CD4-positive, alpha-beta T cell treated with Interleukin-17A for 4 hours (primary cell): Measurements from ENCODE around the gene SPATA22.
"Not testable (repeated sequence)": the region's sequence is repeated elsewhere in the genome, so short reads cannot be mapped to it uniquely, and the experiment has no call there.

Experiments used
- DNase-seq: peaks from one replicate; pipeline ENCODE4 v3.0.0-alpha.2; 2020; ENCODE audit warnings: mixed read lengths

The SPATA22 gene

DNA sequence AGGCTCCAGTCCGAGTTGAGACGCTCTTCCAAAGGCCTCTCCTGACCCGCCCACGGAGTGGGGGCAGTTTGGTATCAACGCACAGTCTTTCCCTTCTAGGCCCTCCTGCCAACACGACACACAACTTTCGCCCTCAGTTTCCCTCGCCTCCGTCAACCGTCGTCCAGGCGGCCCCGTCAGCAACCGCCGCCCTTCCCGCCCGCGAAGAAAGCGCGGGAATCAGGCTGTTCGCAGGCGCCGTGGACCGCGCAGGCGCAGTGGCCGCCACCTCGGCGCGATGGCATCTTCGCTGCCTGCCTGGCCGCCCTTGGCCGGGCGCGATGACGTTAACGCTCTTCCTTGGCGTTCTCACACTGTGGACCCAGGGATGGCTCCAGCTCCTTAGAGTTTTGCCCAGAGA, at the start of gene SPATA22:
TSS of gene SPATA22 (minus strand) at position 221 of the 400 bp plus-strand sequence. CDS start 2,494 bp downstream, outside the sequence.
- no peak for DNase-seq

- DNase-seq = not testable (repeated sequence)
These were observed 47.9 kb upstream of the SPATA22 start for GRCh38 chr17:3519472-3519871.

GRCh38 chr17:3514873-3515272, 43.3 kb upstream of the SPATA22 start:
- no peak for DNase-seq

DNA sequence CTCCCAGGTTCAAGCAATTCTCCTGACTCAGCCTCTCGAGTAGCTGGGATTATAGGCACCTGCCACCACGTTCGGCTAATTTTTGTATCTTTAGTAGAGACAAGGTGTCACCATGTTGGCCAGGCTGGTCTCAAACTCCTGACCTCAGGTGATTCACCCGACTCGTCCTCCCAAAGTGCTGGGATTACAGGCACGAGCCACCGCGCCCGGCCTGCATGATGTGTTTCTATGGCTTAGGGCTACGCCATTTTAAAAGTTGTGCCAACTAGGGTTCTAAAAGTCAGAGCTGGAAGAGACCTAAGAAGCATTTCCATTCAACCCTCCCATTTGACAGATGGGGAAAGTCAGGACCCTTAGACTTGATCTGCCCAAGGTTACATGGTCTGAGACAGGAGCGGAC, 42.5 kb upstream of the SPATA22 start:
- not testable (repeated sequence) for DNase-seq

DNA sequence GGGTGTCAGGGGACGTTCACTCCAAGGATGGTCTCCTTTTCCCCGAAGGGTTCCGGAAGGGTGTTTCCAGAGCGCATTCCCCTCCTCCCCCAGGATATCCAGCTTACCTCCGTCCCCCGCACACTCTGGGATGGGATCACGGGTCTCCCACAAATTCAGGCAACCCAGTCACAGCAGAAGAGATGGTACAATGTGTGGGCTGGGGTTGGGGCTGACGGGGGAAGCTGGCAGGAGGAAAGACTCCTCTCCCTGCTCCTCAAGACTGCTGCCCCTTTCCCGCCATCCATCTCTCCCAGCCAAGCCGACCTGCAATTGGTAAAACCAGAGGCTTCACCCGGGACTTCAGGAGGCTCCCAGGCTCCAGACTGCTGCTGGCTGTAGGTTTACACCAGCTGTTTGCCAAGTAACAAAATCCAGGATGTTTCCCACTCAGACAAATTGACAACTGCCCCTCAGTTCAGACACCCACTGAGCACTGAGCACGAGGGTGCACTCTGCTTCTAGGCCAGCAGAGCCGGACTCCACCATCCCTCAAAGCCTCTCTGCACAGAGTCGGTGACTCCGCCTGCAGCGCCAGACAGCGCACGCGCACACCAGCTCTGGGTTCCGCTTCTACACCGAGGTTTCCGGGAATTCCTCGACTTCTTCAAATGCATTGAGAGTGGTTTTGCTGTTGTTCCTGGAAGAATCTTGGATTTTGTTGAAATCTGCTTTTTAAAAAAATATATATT, 41.9 kb upstream of the SPATA22 start:
- peak; percentile 23 for DNase-seq

DNA sequence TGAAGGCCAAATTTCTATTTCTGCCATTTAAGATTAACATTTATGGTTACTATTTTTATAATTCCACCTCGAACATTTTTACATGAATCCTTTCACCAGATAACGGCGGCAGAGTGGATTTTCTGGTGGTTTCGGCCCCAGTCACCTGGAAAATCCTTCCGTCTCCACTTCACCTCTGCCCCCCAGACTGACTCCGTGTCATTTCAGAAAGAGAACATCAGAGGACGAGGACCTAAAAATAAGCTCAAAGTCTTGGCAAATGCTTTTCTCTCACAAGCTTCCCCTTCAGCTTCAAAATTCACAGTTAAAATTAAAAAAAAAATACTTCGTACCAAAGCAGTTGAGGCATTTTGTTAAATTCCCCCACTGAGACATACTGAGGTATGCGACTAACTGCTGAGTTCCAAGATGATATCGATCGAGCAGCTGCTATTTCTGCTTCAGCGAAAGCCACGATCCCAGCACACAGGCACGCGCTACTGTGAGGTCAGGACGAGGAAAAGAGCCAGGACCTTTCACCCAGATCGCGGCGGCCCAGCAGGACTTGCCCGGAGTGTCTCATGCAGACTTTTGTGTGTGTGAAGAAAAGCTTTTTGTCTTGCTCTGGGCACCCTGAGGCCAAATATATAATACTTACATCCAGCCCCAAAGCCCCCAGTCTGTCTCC, 41.0 kb upstream of the SPATA22 start:
- DNase-seq = no peak

GRCh38 chr17:3511852-3512504, 40.4 kb upstream of the SPATA22 start:
- DNase-seq = no peak

DNA sequence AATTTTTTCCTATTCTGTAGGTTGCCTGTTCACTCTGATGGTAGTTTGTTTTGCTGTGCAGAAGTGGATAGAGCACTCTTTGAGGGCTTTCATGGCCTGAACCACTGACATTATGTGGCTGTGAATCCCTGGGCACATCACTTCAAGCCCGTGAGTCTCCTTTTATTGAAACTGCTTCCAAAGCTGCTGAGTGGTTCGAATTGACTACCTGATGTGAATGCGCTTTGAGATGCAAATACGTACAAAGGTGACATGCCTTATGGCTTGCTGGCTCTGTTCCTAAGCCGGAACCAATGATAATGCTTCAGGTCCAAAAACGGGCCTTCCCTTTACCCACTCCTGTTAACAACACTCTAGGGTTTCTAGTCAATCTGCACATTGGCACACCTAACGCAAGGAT, 38.5 kb upstream of the SPATA22 start:
- DNase-seq = no peak

DNA sequence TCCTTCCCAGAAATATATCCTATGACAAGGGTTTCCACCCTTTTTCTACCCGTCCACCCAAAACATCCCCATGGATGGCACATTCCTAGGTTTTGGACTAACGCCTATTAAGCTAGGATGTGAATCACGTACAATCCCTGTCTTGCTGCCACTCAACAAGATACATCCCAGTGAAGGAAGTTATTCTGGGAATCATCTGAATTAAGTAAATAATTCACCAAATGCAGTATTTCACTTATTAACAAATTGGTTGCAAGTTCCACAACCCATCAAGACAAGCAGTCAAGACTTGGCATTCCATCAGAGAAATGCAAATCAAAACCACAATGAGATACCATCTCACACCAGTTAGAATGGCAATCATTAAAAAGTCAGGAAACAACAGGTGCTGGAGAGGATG, 36.2 kb upstream of the SPATA22 start:
- DNase-seq = no peak

DNA sequence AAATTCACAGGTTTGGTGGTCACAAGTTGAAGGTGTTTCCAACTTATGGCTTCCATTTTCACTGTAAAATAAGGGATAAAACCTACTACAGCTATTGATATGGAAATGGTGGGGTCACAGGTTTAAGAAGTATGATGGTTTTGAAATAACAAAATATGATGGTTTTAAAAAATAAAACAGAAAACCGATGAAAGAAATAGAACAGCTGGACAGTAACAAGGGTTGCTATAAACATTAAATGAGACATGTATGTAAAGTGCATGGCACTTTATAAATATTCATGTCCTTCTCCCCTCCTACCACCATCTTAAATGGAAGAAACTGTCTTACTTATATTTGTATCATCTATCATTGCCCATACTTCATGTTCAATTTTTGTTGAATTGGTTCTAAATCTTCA, 35.5 kb upstream of the SPATA22 start:
- DNase-seq = no peak

- no peak for DNase-seq
These were observed 34.4 kb upstream of the SPATA22 start for GRCh38 chr17:3506054-3506453.

- no peak for DNase-seq
These were observed 33.4 kb upstream of the SPATA22 start for GRCh38 chr17:3505008-3505407.

DNA sequence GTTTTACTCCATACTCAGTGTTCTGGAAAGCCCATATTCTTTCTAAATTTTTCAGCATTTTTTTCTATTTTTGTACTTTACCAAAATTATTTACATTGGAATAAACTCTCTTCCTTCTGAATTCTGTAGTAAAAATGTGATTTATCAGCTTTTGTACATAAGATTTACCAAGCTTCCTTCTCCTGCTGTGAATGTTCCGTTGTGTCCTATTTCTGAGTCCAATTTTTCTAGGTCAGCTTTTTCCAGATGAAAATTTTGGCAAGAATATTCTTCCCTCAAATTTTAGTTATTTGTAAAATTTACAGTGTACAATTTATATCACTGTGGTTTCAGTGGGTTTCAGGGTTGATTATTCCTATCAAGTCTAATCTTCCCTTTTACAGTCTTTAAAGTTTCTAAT, 31.7 kb upstream of the SPATA22 start:
- DNase-seq = no peak

- no peak for DNase-seq
These were observed 30.8 kb upstream of the SPATA22 start for GRCh38 chr17:3502466-3502865.

DNA sequence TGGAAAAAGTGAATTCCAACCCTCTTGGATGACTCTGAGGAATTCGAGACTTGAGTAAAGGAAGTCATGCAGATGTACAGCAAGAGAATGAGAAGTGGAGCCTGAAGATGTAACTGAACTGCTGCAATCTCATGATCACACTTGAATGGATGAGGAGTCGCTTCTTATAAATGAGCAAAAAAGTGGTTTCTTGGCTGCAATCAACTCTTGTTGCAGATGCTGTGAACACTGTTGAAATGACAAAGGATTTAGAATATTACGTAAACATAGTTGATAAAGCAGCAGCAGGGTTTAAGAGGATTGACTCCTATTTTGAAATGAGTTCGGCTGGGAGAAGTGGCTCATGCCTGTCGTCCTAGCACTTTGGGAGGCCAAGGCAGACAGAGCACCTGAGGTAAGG, 29.7 kb upstream of the SPATA22 start:
- DNase-seq = no peak

- DNase-seq = no peak
These were observed 25.5 kb upstream of the SPATA22 start for GRCh38 chr17:3497101-3497500.

DNA sequence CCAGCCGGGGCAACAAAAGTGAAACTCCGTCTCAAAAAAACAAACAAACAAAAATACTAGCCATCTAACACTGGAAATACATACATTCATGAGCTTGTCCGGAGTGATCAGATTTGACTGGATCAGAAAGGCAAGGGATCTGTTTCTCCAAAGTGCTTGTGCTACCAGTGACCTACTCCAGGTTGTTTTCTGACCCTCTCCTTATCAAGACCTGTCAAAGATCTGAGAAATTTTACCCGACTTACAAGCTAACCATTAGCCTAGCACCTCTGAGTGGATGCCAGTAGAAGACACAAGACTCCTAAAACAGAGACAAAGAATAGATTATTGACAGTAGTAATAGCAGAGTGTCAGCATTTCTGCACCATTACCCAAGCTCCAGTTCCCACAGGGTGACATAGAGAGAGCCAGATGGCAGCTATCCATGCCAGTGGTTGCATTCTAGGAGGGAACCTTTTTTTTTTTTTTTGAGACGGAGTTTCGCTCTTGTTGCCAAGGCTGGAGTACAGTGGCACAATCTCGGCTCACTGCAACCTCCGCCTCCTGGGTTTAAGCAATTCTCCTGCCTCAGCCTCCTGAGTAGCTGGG, 14.0 kb upstream of the SPATA22 start:
- DNase-seq = no peak

GRCh38 chr17:3482852-3483251, 11.2 kb upstream of the SPATA22 start:
- DNase-seq = no peak

DNA sequence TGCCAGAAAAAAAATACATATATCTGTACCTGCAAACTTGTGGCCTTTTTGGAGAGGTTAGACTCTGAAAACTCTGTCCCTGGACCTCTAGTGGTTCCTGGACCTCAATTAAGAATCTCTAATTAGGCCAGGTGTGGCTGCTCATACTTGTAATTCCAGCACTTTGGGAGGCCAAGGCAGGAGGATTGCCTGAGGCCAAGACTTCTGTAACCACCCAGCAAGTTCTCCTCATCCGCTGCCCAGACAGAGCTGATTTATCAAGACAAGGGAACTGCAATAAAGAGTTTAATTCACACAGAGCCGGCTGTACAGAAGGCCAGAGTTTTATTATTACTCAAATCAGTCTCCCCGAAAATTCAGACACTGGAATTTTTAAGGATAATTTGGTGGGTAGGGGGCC, 8.4 kb upstream of the SPATA22 start:
- no peak for DNase-seq

- no peak for DNase-seq
These were observed 4.4 kb upstream of the SPATA22 start, which contains the start of gene ASPA for GRCh38 chr17:3475812-3476610. Gene ASPA, plus strand, starts transcription at chr17:3475997. Its CDS starts 163 bp downstream, at chr17:3476160.

GRCh38 chr17:3475251-3475685, 3.6 kb upstream of the SPATA22 start:
- DNase-seq = no peak

- DNase-seq = no peak
These were observed 2.6 kb upstream of the SPATA22 start for GRCh38 chr17:3474212-3474611.

DNA sequence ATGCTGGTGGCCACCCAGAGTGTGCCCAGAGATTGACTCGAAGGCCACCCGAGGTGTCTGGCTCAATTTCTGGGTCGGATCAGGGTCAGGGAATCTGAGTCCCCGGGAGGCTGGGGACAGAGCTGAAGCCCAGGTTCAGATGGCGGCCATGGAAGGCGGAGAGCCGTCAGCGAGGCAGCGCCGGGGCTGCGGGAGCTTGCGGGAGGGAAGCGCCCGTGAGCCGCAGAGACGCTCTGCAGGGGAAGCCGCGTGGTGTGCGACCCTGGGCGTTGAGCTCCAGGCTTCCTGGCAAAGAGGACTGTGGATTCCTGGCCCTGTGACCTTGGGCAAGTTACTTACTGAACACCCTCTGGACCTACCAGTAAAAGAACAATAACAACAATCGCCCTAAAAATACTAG, 518 bp upstream of the SPATA22 start:
- no peak for DNase-seq
